GM23338 (cell line): ENCODE measurements around the gene BICRA. TPM values are rescaled to one million over a fixed set of nuclear protein-coding genes. Genes with fewer than 3 reads are reported as not detected.

Experiments used
- ATAC-seq: fragments of 200-7000 bp; cut with Tn5 transposase; 3 replicates; pipeline ENCODE4 v1.9.1; 2020
- DNase-seq: peaks from one replicate; pipeline ENCODE4 v3.0.0-alpha.2; 2015; ENCODE audit warnings: low spot score
- H2AFZ ChIP-seq: fragments of 200-600 bp; sonication (generic); 2 replicates; pipeline ENCODE4 v1.8.0; 2016; ENCODE audit warnings: antibody characterized with exemption, mild to moderate bottlenecking, moderate library complexity
- H3F3A ChIP-seq: fragments of 200-600 bp; sonication (generic); replicated peaks from 2 replicates; pipeline ENCODE4 v1.8.0; 2017; ENCODE audit warnings: antibody characterized with exemption, mixed run types, low read depth
- H3K27ac ChIP-seq: fragments of 200-600 bp; sonication (generic); 2 replicates; pipeline ENCODE4 v1.6.1; 2016; ENCODE audit warnings: low read depth
- H3K27me3 ChIP-seq: fragments of 200-600 bp; sonication (generic); 2 replicates; pipeline ENCODE4 v1.8.0; 2016; ENCODE audit warnings: mild to moderate bottlenecking, mixed run types, moderate library complexity; ENCODE audit not compliant: insufficient read depth
- H3K36me3 ChIP-seq: fragments of 200-600 bp; sonication (generic); 2 replicates; pipeline ENCODE4 v1.8.0; 2016; ENCODE audit warnings: mild to moderate bottlenecking; ENCODE audit not compliant: insufficient read depth
- H3K4me1 ChIP-seq: fragments of 200-600 bp; sonication (generic); 2 replicates; pipeline ENCODE4 v1.8.0; 2016; ENCODE audit warnings: mild to moderate bottlenecking, moderate library complexity; ENCODE audit not compliant: insufficient read depth
- H3K4me2 ChIP-seq: fragments of 200-600 bp; sonication (generic); 2 replicates; pipeline ENCODE4 v1.7.1; 2017; ENCODE audit warnings: mixed run types
- H3K4me3 ChIP-seq: fragments of 200-600 bp; sonication (generic); 2 replicates; pipeline ENCODE4 v1.6.1; 2016; ENCODE audit warnings: mixed run types
- H3K79me2 ChIP-seq: fragments of 200-600 bp; sonication (generic); replicated peaks from 2 replicates; pipeline ENCODE4 v1.8.0; 2017; ENCODE audit warnings: mild to moderate bottlenecking; ENCODE audit not compliant: insufficient read depth
- H3K9me2 ChIP-seq: fragments of 200-600 bp; sonication (generic); 2 replicates; pipeline ENCODE4 v1.8.0; 2017; ENCODE audit not compliant: insufficient read depth
- H4K20me1 ChIP-seq: fragments of 200-600 bp; sonication (generic); replicated peaks from 2 replicates; pipeline ENCODE4 v1.8.0; 2017; ENCODE audit warnings: mild to moderate bottlenecking; ENCODE audit not compliant: insufficient read depth
- H3K27ac Mint-ChIP-seq: 2 replicates; pipeline ENCODE4 v1.8.0; 2020; ENCODE audit warnings: inconsistent platforms, mild to moderate bottlenecking, moderate library complexity, mixed read lengths
- H3K27me3 Mint-ChIP-seq: 3 replicates; pipeline ENCODE4 v1.8.0; 2022; ENCODE audit warnings: low read depth, mild to moderate bottlenecking, moderate library complexity, mixed read lengths, inconsistent platforms; ENCODE audit not compliant: insufficient read depth, poor library complexity
- H3K36me3 Mint-ChIP-seq: 3 replicates; pipeline ENCODE4 v1.8.0; 2021; ENCODE audit warnings: low read depth, mild to moderate bottlenecking, inconsistent platforms, moderate library complexity, mixed read lengths
- H3K4me1 Mint-ChIP-seq: 3 replicates; pipeline ENCODE4 v1.8.0; 2020; ENCODE audit warnings: mild to moderate bottlenecking, inconsistent platforms, mixed read lengths
- H3K4me3 Mint-ChIP-seq: 3 replicates; pipeline ENCODE4 v1.8.0; 2021; ENCODE audit warnings: moderate library complexity, mild to moderate bottlenecking, inconsistent platforms, mixed read lengths
- H3K9me3 Mint-ChIP-seq: 3 replicates; pipeline ENCODE4 v1.8.0; 2020; ENCODE audit warnings: moderate library complexity, mild to moderate bottlenecking, inconsistent platforms, mixed read lengths
- STAT1 ChIP-seq: IDR thresholded peaks from one replicate; pipeline ENCODE4 v1.6.1; 2016; ENCODE audit warnings: antibody characterized with exemption; ENCODE audit not compliant: unreplicated experiment
- ZNF331 ChIP-seq: fragments of 250-450 bp; sonication (Bioruptor Pico); IDR thresholded peaks from 2 replicates; pipeline ENCODE4 v1.5.0; 2020; ENCODE audit warnings: low read depth, mild to moderate bottlenecking, moderate library complexity
- polyA plus RNA-seq: library from polyadenylated mRNA; unstranded; fragments of >200 nt; fragmentation: Nextera tagmentation; extraction: Ambion mirVana; gene quantifications from 2 replicates; pipeline ENCODE4 v1.2.1, GENCODE V29; 2016
- total RNA-seq: library from RNA; depleted of rRNA; stranded (reverse); fragments of >200 nt; shearing (Covaris generic); gene quantifications from 2 replicates; pipeline ENCODE4 v1.2.3, GENCODE V29; 2014
- TF ChIP-seq, protein P1 (sequence below): fragments of 250-450 bp; sonication (Bioruptor Pico); IDR thresholded peaks from 2 replicates; pipeline ENCODE4 v1.5.0; 2020; ENCODE audit warnings: mild to moderate bottlenecking, moderate library complexity

The BICRA gene
- total and polyA plus RNA-seq, 2 experiments from 2014 or later = 7.0 to 37.7 TPM

DNA sequence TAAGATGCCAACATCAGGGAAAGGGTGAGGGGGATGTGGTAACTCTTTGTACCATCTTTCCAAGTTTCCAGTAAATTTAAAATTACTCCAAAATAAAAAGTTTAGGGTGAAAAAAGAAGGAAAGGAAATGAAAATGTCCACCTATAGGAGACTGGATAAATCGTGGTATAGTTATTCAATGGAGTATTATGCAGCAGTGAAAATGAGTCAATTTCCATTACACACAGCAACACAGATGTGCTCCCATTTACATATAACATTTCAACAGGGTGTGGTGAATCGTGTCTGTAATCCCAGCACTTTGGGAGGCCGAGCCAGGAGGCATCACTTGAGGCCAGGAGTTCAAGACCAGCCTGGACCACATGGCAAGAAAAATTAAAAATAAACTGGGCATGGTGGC, 28.5 kb upstream of the BICRA start:
- Histone ChIP-seq H3K4me1 (peaks cover 5% of the 10 kb centered on the region), H4K20me1 (no peaks in the 10 kb centered on the region), H3K4me2 (no peak overlapping the region), H3F3A (no peaks in the 10 kb centered on the region), H2AFZ (no peak overlapping the region), H3K27me3 (no peaks in the 10 kb centered on the region), H3K79me2 (no peaks in the 10 kb centered on the region), H3K27ac (no peak overlapping the region), H3K4me3 (no peak overlapping the region), H3K36me3 (no peaks in the 10 kb centered on the region; the same call in 1 of the 2 replicates), H3K9me2 (no peaks in the 10 kb centered on the region)
- H3K27ac Mint-ChIP-seq = no peak overlapping the region
- H3K9me3 Mint-ChIP-seq = peaks cover 10% of the 10 kb centered on the region
- ATAC-seq = no peak
- H3K36me3 Mint-ChIP-seq = no peaks in the 10 kb centered on the region
- H3K4me1 Mint-ChIP-seq = peaks cover 12% of the 10 kb centered on the region
- peaks cover 4% of the 10 kb centered on the region for H3K27me3 Mint-ChIP-seq
- H3K4me3 Mint-ChIP-seq = no peak overlapping the region
- no peak for DNase-seq
- TF ChIP-seq, protein P1, sequence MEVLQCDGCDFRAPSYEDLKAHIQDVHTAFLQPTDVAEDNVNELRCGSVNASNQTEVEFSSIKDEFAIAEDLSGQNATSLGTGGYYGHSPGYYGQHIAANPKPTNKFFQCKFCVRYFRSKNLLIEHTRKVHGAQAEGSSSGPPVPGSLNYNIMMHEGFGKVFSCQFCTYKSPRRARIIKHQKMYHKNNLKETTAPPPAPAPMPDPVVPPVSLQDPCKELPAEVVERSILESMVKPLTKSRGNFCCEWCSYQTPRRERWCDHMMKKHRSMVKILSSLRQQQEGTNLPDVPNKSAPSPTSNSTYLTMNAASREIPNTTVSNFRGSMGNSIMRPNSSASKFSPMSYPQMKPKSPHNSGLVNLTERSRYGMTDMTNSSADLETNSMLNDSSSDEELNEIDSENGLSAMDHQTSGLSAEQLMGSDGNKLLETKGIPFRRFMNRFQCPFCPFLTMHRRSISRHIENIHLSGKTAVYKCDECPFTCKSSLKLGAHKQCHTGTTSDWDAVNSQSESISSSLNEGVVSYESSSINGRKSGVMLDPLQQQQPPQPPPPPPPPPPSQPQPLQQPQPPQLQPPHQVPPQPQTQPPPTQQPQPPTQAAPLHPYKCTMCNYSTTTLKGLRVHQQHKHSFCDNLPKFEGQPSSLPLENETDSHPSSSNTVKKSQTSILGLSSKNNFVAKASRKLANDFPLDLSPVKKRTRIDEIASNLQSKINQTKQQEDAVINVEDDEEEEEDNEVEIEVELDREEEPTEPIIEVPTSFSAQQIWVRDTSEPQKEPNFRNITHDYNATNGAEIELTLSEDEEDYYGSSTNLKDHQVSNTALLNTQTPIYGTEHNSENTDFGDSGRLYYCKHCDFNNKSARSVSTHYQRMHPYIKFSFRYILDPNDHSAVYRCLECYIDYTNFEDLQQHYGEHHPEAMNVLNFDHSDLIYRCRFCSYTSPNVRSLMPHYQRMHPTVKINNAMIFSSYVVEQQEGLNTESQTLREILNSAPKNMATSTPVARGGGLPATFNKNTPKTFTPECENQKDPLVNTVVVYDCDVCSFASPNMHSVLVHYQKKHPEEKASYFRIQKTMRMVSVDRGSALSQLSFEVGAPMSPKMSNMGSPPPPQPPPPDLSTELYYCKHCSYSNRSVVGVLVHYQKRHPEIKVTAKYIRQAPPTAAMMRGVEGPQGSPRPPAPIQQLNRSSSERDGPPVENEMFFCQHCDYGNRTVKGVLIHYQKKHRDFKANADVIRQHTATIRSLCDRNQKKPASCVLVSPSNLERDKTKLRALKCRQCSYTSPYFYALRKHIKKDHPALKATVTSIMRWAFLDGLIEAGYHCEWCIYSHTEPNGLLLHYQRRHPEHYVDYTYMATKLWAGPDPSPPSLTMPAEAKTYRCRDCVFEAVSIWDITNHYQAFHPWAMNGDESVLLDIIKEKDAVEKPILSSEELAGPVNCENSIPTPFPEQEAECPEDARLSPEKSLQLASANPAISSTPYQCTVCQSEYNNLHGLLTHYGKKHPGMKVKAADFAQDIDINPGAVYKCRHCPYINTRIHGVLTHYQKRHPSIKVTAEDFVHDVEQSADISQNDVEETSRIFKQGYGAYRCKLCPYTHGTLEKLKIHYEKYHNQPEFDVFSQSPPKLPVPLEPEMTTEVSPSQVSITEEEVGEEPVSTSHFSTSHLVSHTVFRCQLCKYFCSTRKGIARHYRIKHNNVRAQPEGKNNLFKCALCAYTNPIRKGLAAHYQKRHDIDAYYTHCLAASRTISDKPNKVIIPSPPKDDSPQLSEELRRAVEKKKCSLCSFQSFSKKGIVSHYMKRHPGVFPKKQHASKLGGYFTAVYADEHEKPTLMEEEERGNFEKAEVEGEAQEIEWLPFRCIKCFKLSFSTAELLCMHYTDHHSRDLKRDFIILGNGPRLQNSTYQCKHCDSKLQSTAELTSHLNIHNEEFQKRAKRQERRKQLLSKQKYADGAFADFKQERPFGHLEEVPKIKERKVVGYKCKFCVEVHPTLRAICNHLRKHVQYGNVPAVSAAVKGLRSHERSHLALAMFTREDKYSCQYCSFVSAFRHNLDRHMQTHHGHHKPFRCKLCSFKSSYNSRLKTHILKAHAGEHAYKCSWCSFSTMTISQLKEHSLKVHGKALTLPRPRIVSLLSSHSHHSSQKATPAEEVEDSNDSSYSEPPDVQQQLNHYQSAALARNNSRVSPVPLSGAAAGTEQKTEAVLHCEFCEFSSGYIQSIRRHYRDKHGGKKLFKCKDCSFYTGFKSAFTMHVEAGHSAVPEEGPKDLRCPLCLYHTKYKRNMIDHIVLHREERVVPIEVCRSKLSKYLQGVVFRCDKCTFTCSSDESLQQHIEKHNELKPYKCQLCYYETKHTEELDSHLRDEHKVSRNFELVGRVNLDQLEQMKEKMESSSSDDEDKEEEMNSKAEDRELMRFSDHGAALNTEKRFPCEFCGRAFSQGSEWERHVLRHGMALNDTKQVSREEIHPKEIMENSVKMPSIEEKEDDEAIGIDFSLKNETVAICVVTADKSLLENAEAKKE (CRISPR knock-in tag) = no peak
- TF ChIP-seq ZNF331 (CRISPR knock-in tag) = no peak

DNA sequence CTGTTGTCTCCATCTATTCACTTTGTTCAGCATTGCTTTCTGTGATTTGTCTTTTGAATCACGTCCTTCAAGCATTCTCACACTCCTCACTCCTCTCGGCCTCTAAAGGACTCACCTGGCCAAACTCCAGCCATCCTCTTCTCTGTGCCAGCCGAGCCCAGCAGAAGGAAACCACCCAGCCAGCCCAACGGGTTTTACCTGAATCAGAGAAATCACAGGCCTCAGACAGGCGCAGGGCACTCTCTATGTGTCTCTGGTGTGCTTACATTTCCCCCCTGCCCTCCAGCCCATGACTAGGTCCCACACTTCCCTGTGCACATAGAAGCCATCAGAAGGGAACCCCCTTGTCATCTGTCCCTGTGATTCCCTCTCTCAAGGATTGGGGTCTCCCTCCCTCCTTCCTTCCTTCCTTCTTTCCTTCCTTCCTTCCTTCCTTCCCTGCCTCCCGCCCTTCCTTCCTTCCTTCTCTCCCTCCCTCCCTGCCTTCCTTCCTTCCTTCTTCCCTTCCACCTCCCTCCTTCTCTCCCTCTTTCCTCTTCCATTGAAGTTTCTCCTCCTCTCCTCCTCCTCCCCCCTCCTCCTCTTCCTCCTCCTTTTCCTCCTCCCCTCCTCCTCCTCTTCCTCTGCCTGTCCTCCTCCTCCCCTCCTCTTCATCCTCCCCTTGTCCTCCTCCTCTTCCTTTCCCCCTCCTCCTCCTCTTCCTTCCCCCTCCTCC, 27.2 kb upstream of the BICRA start:
- H3K4me3 ChIP-seq = no peak overlapping the region
- no peaks in the 10 kb centered on the region for H4K20me1 ChIP-seq
- H3K4me3 Mint-ChIP-seq = no peak overlapping the region
- no peak for DNase-seq
- no peaks in the 10 kb centered on the region for H3K27me3 ChIP-seq
- no peaks in the 10 kb centered on the region for H3K9me2 ChIP-seq
- no peak for TF ChIP-seq STAT1
- ATAC-seq = no peak
- H3K4me1 Mint-ChIP-seq = peaks cover 12% of the 10 kb centered on the region
- no peaks in the 10 kb centered on the region for H3K79me2 ChIP-seq
- H3K27ac Mint-ChIP-seq = no peak overlapping the region
- H3K27me3 Mint-ChIP-seq = peaks cover 8% of the 10 kb centered on the region
- H2AFZ ChIP-seq = peak overlapping the region; percentile 83
- no peaks in the 10 kb centered on the region for H3F3A ChIP-seq
- H3K36me3 Mint-ChIP-seq = peaks cover 7% of the 10 kb centered on the region; the same call in 2 of the 3 replicates
- H3K36me3 ChIP-seq = no peaks in the 10 kb centered on the region; the same call in 1 of the 2 replicates
- H3K9me3 Mint-ChIP-seq = peaks cover 17% of the 10 kb centered on the region
- no peak overlapping the region for H3K4me2 ChIP-seq
- no peak overlapping the region for H3K27ac ChIP-seq
- peaks cover 5% of the 10 kb centered on the region for H3K4me1 ChIP-seq
